K562 (cell line): ENCODE data around the gene LENEP. TPM values are rescaled to one million over a fixed set of nuclear protein-coding genes. Genes with fewer than 3 reads are reported as not detected.

Experiments
- E2F5 ChIP-seq: sonication (generic); formaldehyde crosslinking; IDR thresholded peaks from 2 replicates; pipeline ENCODE4 v1.8.0; 2022; ENCODE audit warnings: mild to moderate bottlenecking, missing genetic modification reagents
- HNRNPL ChIP-seq: fragments of 200-400 bp; formaldehyde crosslinking; IDR thresholded peaks from 2 replicates; pipeline ENCODE4 v1.6.1; 2017; ENCODE audit warnings: low read depth, mild to moderate bottlenecking, low read length
- ILF3 ChIP-seq: fragments of 450-650 bp; IDR thresholded peaks from 2 replicates; pipeline ENCODE4 v1.6.1; 2018; ENCODE audit warnings: antibody characterized with exemption, mild to moderate bottlenecking, moderate library complexity, borderline replicate concordance
- KDM4B ChIP-seq, 2 experiments: fragments of 450-650 bp in 1 of 2; sonication (generic) in 1 of 2; IDR thresholded peaks; 2 replicates each; pipeline ENCODE4 v1.6.1; 2016 to 2017; ENCODE audit warnings: borderline replicate concordance in 2 of 2, antibody characterized with exemption in 1 of 2, low read depth in 1 of 2, mild to moderate bottlenecking in 1 of 2
- MAFG ChIP-seq: fragments of 450-650 bp; conservative IDR thresholded peaks from 2 replicates; pipeline ENCODE4 v1.6.1; 2016; ENCODE audit warnings: missing genetic modification characterization, missing compliant biosample characterization
- MCM3 ChIP-seq: fragments of 450-650 bp; IDR thresholded peaks from 2 replicates; pipeline ENCODE4 v1.6.1; 2016
- NCOA4 ChIP-seq: fragments of 450-650 bp; IDR thresholded peaks from 2 replicates; pipeline ENCODE4 v1.6.1; 2018; ENCODE audit warnings: mild to moderate bottlenecking; ENCODE audit not compliant: partially characterized antibody
- NCOA6 ChIP-seq: fragments of 450-650 bp; IDR thresholded peaks from 2 replicates; pipeline ENCODE4 v1.6.1; 2017; ENCODE audit warnings: mild to moderate bottlenecking
- NELFE ChIP-seq: IDR thresholded peaks from 2 replicates; pipeline ENCODE4 v1.6.1; 2011; ENCODE audit warnings: mild to moderate bottlenecking; ENCODE audit not compliant: insufficient read depth, insufficient read length
- NR2C1 ChIP-seq, 2 experiments: fragments of 450-650 bp; IDR thresholded peaks; 2 replicates each; pipeline ENCODE4 v1.6.1; 2017; ENCODE audit warnings: mild to moderate bottlenecking in 2 of 2, antibody characterized with exemption in 1 of 2, inconsistent platforms in 1 of 2, missing compliant biosample characterization in 1 of 2, missing genetic modification characterization in 1 of 2
- POLR2AphosphoS5 ChIP-seq: IDR thresholded peaks from 2 replicates; pipeline ENCODE4 v1.6.1; 2011; ENCODE audit warnings: mild to moderate bottlenecking, low read depth, low read length, moderate library complexity; ENCODE audit not compliant: control insufficient read depth, insufficient read depth
- RBM17 ChIP-seq: fragments of 200-400 bp; formaldehyde crosslinking; IDR thresholded peaks from 2 replicates; pipeline ENCODE4 v1.6.1; 2017; ENCODE audit warnings: low read depth, mild to moderate bottlenecking, low read length, borderline replicate concordance
- RBM34 ChIP-seq: fragments of 200-400 bp; formaldehyde crosslinking; IDR thresholded peaks from 2 replicates; pipeline ENCODE4 v1.6.1; 2018; ENCODE audit warnings: low read length, borderline replicate concordance; ENCODE audit not compliant: insufficient read depth
- SP1 ChIP-seq: sonication (generic); formaldehyde crosslinking; IDR thresholded peaks from 2 replicates; pipeline ENCODE4 v1.8.1; 2022; ENCODE audit warnings: mild to moderate bottlenecking, missing genetic modification reagents
- SREBF1 ChIP-seq: fragments of 150-350 bp; IDR thresholded peaks from 2 replicates; pipeline ENCODE4 v1.6.1; 2014; ENCODE audit warnings: antibody characterized with exemption, low read depth, low read length, borderline replicate concordance
- SRSF7 ChIP-seq: fragments of 200-400 bp; formaldehyde crosslinking; optimal IDR thresholded peaks from 2 replicates; pipeline ENCODE3; 2017; ENCODE audit warnings: mild to moderate bottlenecking, low read depth, low read length
- ZBTB1 ChIP-seq: sonication (generic); formaldehyde crosslinking; IDR thresholded peaks from 2 replicates; pipeline ENCODE4 v1.8.1; 2023; ENCODE audit warnings: missing genetic modification reagents, low read depth, mild to moderate bottlenecking, borderline replicate concordance
- ZBTB5 ChIP-seq: fragments of 450-650 bp; IDR thresholded peaks from 2 replicates; pipeline ENCODE4 v1.6.1; 2017; ENCODE audit warnings: antibody characterized with exemption
- ZEB2 ChIP-seq: fragments of 450-650 bp; IDR thresholded peaks from 2 replicates; pipeline ENCODE4 v1.6.1; 2016
- polyA plus RNA-seq, 8 experiments: library from polyadenylated mRNA; depleted of rRNA in 4 of 8; stranded (reverse) in 5 of 8; unstranded in 3 of 8; fragments of >200 nt; fragmentation: Nextera tagmentation in 2 of 8; fragmentation: Illumina TruSeq in 1 of 8; extraction: Ambion mirVana in 2 of 8; extraction: Trizol in 1 of 8; gene quantifications; 2 replicates each; pipeline versions ENCODE4 v1.2.1 to v1.2.3, GENCODE V29; 2011 to 2014; ENCODE audit warnings: inconsistent platforms in 1 of 8, missing spikeins in 1 of 8
- total RNA-seq, 7 experiments: library from RNA; depleted of rRNA in 6 of 7; stranded (reverse); fragments of >200 nt in 6 of 7; fragmentation: Illumina TruSeq in 2 of 7; extraction: Trizol in 2 of 7; gene quantifications; 2 replicates each; pipeline versions ENCODE4 v1.2.1 to v1.2.3, GENCODE V29; 2011 to 2021; ENCODE audit warnings: low replicate concordance in 1 of 7
- TF ChIP-seq, protein P1 (sequence below): fragments of 450-650 bp; formaldehyde crosslinking; conservative IDR thresholded peaks from 2 replicates; pipeline ENCODE4 v1.4.0; 2022; ENCODE audit warnings: mild to moderate bottlenecking, missing genetic modification characterization
- TF ChIP-seq, protein P2 (sequence below): fragments of 250-450 bp; sonication (Bioruptor Pico); IDR thresholded peaks from 2 replicates; pipeline ENCODE4 v1.8.0; 2021; ENCODE audit warnings: moderate library complexity, mild to moderate bottlenecking, inconsistent platforms

The LENEP gene
- total and polyA plus RNA-seq, 9 of the 15 experiments (the other 6 are each of a cell fraction or from before 2014, with no cell fraction given), result 0.23 to 0.87 (median 0.67) TPM; not detected in 5

GRCh38 chr1:155017041-155017945, 23.9 kb downstream of the LENEP start (continued):
- peak; percentile 9; the same call in 1 of the 2 replicates for TF ChIP-seq NR2C1 (IDR thresholded peaks at IDR 0.05)
- TF ChIP-seq NR2C1 (tag; IDR thresholded peaks at IDR 0.05), result peak; percentile 11; the same call in 1 of the 2 replicates
- TF ChIP-seq SP1 (CRISPR knock-in tag), result peak; percentile 95
- no peak for TF ChIP-seq SRSF7
- no peak for TF ChIP-seq NELFE
- TF ChIP-seq HNRNPL, result peak; percentile 99
- 0 out of 2 replicates have a peak, but pooled peaks have one; percentile 65 for TF ChIP-seq ZBTB1 (CRISPR knock-in tag)
- peak; percentile 55; the same call in 1 of the 2 replicates for TF ChIP-seq POLR2AphosphoS5
- TF ChIP-seq MCM3, result no peak
- TF ChIP-seq, protein P1, sequence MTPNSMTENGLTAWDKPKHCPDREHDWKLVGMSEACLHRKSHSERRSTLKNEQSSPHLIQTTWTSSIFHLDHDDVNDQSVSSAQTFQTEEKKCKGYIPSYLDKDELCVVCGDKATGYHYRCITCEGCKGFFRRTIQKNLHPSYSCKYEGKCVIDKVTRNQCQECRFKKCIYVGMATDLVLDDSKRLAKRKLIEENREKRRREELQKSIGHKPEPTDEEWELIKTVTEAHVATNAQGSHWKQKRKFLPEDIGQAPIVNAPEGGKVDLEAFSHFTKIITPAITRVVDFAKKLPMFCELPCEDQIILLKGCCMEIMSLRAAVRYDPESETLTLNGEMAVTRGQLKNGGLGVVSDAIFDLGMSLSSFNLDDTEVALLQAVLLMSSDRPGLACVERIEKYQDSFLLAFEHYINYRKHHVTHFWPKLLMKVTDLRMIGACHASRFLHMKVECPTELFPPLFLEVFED, result peak; percentile 64; the same call in 1 of the 2 replicates
- no peak for TF ChIP-seq RBM17
- TF ChIP-seq RBM34, result 0 out of 2 replicates have a peak, but pooled peaks have one; percentile 55
- TF ChIP-seq NCOA6, result no peak
- no peak for TF ChIP-seq NCOA4
- no peak for TF ChIP-seq SREBF1
- TF ChIP-seq, protein P2, sequence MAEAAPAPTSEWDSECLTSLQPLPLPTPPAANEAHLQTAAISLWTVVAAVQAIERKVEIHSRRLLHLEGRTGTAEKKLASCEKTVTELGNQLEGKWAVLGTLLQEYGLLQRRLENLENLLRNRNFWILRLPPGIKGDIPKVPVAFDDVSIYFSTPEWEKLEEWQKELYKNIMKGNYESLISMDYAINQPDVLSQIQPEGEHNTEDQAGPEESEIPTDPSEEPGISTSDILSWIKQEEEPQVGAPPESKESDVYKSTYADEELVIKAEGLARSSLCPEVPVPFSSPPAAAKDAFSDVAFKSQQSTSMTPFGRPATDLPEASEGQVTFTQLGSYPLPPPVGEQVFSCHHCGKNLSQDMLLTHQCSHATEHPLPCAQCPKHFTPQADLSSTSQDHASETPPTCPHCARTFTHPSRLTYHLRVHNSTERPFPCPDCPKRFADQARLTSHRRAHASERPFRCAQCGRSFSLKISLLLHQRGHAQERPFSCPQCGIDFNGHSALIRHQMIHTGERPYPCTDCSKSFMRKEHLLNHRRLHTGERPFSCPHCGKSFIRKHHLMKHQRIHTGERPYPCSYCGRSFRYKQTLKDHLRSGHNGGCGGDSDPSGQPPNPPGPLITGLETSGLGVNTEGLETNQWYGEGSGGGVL (CRISPR knock-in tag), result no peak
- TF ChIP-seq ZBTB5, result no peak
- peak; percentile 91; the same call in 1 of the 2 replicates for TF ChIP-seq E2F5
- TF ChIP-seq MAFG (tag), result no peak
- 0 out of 4 replicates have a peak, but pooled peaks of 1 of the 2 experiments have one; percentile 53 for TF ChIP-seq KDM4B (IDR thresholded peaks at IDR 0.05; ENCODE audit: borderline replicate concordance in 2 of 2, low read depth in 1 of 2)
- peak; percentile 95 for TF ChIP-seq ZEB2
- TF ChIP-seq ILF3, result no peak
